Stimulated activated CD8-positive, alpha-beta memory T cell treated with anti-CD3 and anti-CD28 coated beads, Interleukin-7, amount 100 ng/mL, for 1 hour (primary cell): ENCODE data around the gene CLEC1B.
A peak's percentile ranks its signal among the peaks of the same experiment; 100 is the strongest.
"Not testable (repeated sequence)": the region's sequence is repeated elsewhere in the genome, so short reads cannot be mapped to it uniquely, and the experiment has no call there.

Experiments used
- DNase-seq, 2 donors: peaks; one replicate each; pipeline ENCODE4 v3.0.0-alpha.2; 2020; ENCODE audit warnings: low read depth in 2 of 2

The CLEC1B gene

GRCh38 chr12:9974731-9975130, 24.2 kb downstream of the CLEC1B start:
- not testable (repeated sequence) for DNase-seq

GRCh38 chr12:9973949-9974348, 25.0 kb downstream of the CLEC1B start:
- no peak for DNase-seq

GRCh38 chr12:9971181-9971580, 27.7 kb downstream of the CLEC1B start, which contains the start of gene CLEC12A:
Gene CLEC12A, plus strand, starts transcription at chr12:9971409. Its CDS starts 188 bp downstream, at chr12:9971597.
- DNase-seq = no peak

GRCh38 chr12:9969673-9970072, 29.2 kb downstream of the CLEC1B start:
- no peak for DNase-seq

- DNase-seq = no peak
Observed at GRCh38 chr12:9961901-9962300, 37.0 kb downstream of the CLEC1B start.

GRCh38 chr12:9961106-9961505, 37.8 kb downstream of the CLEC1B start:
- no peak for DNase-seq

- no peak for DNase-seq
Observed at GRCh38 chr12:9960590-9960989, 38.3 kb downstream of the CLEC1B start.

GRCh38 chr12:9957834-9958233, 41.1 kb downstream of the CLEC1B start:
- no peak for DNase-seq

GRCh38 chr12:9952954-9953729, 45.8 kb downstream of the CLEC1B start:
- not testable (repeated sequence) for DNase-seq

GRCh38 chr12:9951026-9951675, 47.8 kb downstream of the CLEC1B start:
- peak in 1 of 2 donors; percentile 5 for DNase-seq

- DNase-seq = no peak
Observed at GRCh38 chr12:9948606-9949296, 50.2 kb downstream of the CLEC1B start.

- DNase-seq = no peak
Observed at GRCh38 chr12:9947674-9948073, 51.2 kb downstream of the CLEC1B start.

GRCh38 chr12:9944391-9944790, 54.5 kb downstream of the CLEC1B start:
- no peak for DNase-seq

- no peak for DNase-seq
Observed at GRCh38 chr12:9943240-9943639, 55.7 kb downstream of the CLEC1B start.
